Measurements from ENCODE around the gene MCTP1. TPM values are rescaled to one million over a fixed set of nuclear protein-coding genes. Genes with fewer than 3 reads are reported as not detected.

Gene MCTP1
- total RNA-seq, 1 experiment from 2014 or later = 5.6 TPM

GRCh38 chr5:95153511-95153910 lies 131.4 kb downstream of the MCTP1 start:
- CTCF ChIA-PET = no interaction called here
- peaks cover under 1% of the 10 kb centered on the region for H3K9me3 Mint-ChIP-seq
- ATAC-seq (no peak), DNase-seq (ENCODE audit: low spot score) (no peak)
- TF ChIP-seq EMX1 (CRISPR knock-in tag; IDR thresholded peaks at IDR 0.05) (no peak), NR3C1 (CRISPR knock-in tag; conservative IDR thresholded peaks at IDR 0.05; ENCODE audit: low read depth) (no peak), ETV6 (CRISPR knock-in tag; IDR thresholded peaks at IDR 0.05) (no peak), CREB1 (CRISPR knock-in tag; IDR thresholded peaks at IDR 0.05) (no peak)
- TF ChIP-seq, protein P1, sequence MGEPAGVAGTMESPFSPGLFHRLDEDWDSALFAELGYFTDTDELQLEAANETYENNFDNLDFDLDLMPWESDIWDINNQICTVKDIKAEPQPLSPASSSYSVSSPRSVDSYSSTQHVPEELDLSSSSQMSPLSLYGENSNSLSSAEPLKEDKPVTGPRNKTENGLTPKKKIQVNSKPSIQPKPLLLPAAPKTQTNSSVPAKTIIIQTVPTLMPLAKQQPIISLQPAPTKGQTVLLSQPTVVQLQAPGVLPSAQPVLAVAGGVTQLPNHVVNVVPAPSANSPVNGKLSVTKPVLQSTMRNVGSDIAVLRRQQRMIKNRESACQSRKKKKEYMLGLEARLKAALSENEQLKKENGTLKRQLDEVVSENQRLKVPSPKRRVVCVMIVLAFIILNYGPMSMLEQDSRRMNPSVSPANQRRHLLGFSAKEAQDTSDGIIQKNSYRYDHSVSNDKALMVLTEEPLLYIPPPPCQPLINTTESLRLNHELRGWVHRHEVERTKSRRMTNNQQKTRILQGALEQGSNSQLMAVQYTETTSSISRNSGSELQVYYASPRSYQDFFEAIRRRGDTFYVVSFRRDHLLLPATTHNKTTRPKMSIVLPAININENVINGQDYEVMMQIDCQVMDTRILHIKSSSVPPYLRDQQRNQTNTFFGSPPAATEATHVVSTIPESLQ (CRISPR knock-in tag; IDR thresholded peaks at IDR 0.05) = no peak
- no peaks in the 10 kb centered on the region for H3K27me3 Mint-ChIP-seq (ENCODE audit: low read depth)
- H3K36me3 Mint-ChIP-seq = no peaks in the 10 kb centered on the region
- no peak overlapping the region for H3K27ac Mint-ChIP-seq
- POLR2A ChIA-PET = interaction anchor here (0.6 to 1.3 kb wide), 2 partner anchors 13 to 20 kb away, joined by 4 to 8 read pairs; no protein-coding TSS in a partner anchor
- no peak overlapping the region for H3K4me3 Mint-ChIP-seq
- H3K4me1 Mint-ChIP-seq = peaks cover 21% of the 10 kb centered on the region

GRCh38 chr5:95152535-95152934 lies 132.4 kb downstream of the MCTP1 start:
- Mint-ChIP-seq H3K27me3 (ENCODE audit: low read depth) (no peaks in the 10 kb centered on the region), H3K4me3 (no peak overlapping the region), H3K4me1 (peaks cover 21% of the 10 kb centered on the region), H3K36me3 (peaks cover 9% of the 10 kb centered on the region), H3K9me3 (peaks cover 11% of the 10 kb centered on the region), H3K27ac (no peak overlapping the region; the same call in 1 of the 2 replicates)
- ATAC-seq (no peak), DNase-seq (ENCODE audit: low spot score) (no peak)
- TF ChIP-seq HMGA2 (CRISPR knock-in tag; IDR thresholded peaks at IDR 0.05) = no peak
- no peak for TF ChIP-seq ZNF512 (CRISPR knock-in tag; IDR thresholded peaks at IDR 0.05; ENCODE audit: borderline replicate concordance)
- no peak for TF ChIP-seq NR1H2 (CRISPR knock-in tag; IDR thresholded peaks at IDR 0.05)
- no peak for TF ChIP-seq ZNF232 (CRISPR knock-in tag; IDR thresholded peaks at IDR 0.05)
- TF ChIP-seq KAT7 (CRISPR knock-in tag; IDR thresholded peaks at IDR 0.05; ENCODE audit: borderline replicate concordance) = no peak
- TF ChIP-seq USF2 (CRISPR knock-in tag; IDR thresholded peaks at IDR 0.05) = no peak
- ChIA-PET CTCF (no interaction called here), POLR2A (no interaction called here)

GRCh38 chr5:95152131-95152530 lies 132.8 kb downstream of the MCTP1 start:
- Mint-ChIP-seq H3K9me3 (peaks cover 15% of the 10 kb centered on the region), H3K27ac (no peak overlapping the region), H3K36me3 (peaks cover 13% of the 10 kb centered on the region), H3K4me3 (no peak overlapping the region), H3K27me3 (ENCODE audit: low read depth) (no peaks in the 10 kb centered on the region), H3K4me1 (peaks cover 21% of the 10 kb centered on the region)
- no peak for DNase-seq (ENCODE audit: low spot score)
- CTCF ChIA-PET = no interaction called here
- ATAC-seq = no peak
- TF ChIP-seq ESRRA (CRISPR knock-in tag; IDR thresholded peaks at IDR 0.05; ENCODE audit: borderline replicate concordance) (no peak), NFE2L1 (CRISPR knock-in tag; IDR thresholded peaks at IDR 0.05) (no peak), ZNF416 (CRISPR knock-in tag; IDR thresholded peaks at IDR 0.05) (no peak), CREB1 (CRISPR knock-in tag; IDR thresholded peaks at IDR 0.05) (no peak), EMX1 (CRISPR knock-in tag; IDR thresholded peaks at IDR 0.05) (no peak), NFYB (CRISPR knock-in tag; conservative IDR thresholded peaks at IDR 0.05; ENCODE audit: low read depth) (no peak)
- TF ChIP-seq, protein P2, sequence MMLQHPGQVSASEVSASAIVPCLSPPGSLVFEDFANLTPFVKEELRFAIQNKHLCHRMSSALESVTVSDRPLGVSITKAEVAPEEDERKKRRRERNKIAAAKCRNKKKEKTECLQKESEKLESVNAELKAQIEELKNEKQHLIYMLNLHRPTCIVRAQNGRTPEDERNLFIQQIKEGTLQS (CRISPR knock-in tag; conservative IDR thresholded peaks at IDR 0.05) = no peak
- POLR2A ChIA-PET = no interaction called here

GRCh38 chr5:95151694-95152093 lies 133.2 kb downstream of the MCTP1 start:
- ATAC-seq = no peak
- CTCF ChIA-PET = no interaction called here
- no peak overlapping the region for H3K27ac Mint-ChIP-seq
- peaks cover 13% of the 10 kb centered on the region for H3K36me3 Mint-ChIP-seq
- no peak overlapping the region for H3K4me3 Mint-ChIP-seq
- no peak for TF ChIP-seq PRRX2 (CRISPR knock-in tag; IDR thresholded peaks at IDR 0.05)
- TF ChIP-seq ZNF416 (CRISPR knock-in tag; IDR thresholded peaks at IDR 0.05) = no peak
- TF ChIP-seq CREM (CRISPR knock-in tag; IDR thresholded peaks at IDR 0.05) = no peak
- TF ChIP-seq, protein P3, sequence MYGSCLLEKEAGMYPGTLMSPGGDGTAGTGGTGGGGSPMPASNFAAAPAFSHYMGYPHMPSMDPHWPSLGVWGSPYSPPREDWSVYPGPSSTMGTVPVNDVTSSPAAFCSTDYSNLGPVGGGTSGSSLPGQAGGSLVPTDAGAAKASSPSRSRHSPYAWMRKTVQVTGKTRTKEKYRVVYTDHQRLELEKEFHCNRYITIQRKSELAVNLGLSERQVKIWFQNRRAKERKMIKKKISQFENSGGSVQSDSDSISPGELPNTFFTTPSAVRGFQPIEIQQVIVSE (CRISPR knock-in tag; IDR thresholded peaks at IDR 0.05; ENCODE audit: borderline replicate concordance) = no peak
- TF ChIP-seq STAT6 (CRISPR knock-in tag; conservative IDR thresholded peaks at IDR 0.05; ENCODE audit: low read depth) = no peak
- H3K4me1 Mint-ChIP-seq = peaks cover 21% of the 10 kb centered on the region
- POLR2A ChIA-PET = no interaction called here
- H3K9me3 Mint-ChIP-seq = peaks cover 16% of the 10 kb centered on the region
- DNase-seq (ENCODE audit: low spot score) = no peak
- H3K27me3 Mint-ChIP-seq (ENCODE audit: low read depth) = no peaks in the 10 kb centered on the region

All from WTC11 (cell line).